ENCODE data around the gene SUSD2.
A peak's percentile ranks its signal among the peaks of the same experiment; 100 is the strongest.
"Not testable (repeated sequence)": the region's sequence is repeated elsewhere in the genome, so short reads cannot be mapped to it uniquely, and the experiment has no call there.

SUSD2 gene

DNA sequence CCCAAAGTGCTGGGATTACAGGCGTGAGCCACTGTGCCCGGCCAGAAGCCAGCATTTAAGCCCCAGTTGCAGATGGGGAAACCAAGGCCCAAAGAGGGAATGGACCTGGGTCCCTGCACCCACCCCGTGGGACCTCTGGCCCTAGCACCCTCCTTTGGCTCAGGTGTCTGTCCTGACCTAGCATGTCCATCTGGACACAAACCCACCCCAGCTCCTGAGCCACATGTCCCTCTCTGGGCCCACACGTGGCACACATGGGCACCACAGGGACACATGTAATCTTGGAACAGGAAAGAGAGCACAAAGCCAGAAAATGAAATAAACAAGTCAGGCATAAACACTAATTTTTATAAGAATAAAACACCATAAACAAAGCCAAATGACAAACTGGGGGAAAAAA, 54.0 kb downstream of the SUSD2 start:
- Histone ChIP-seq H3K4me3 (ENCODE audit: low read depth, low read length) (no peak overlapping the region), H3K27ac (no peak overlapping the region), H3K36me3 (replicated peaks) (peaks cover 30% of the 10 kb centered on the region), H3K27me3 (replicated peaks) (no peaks in the 10 kb centered on the region)
- in situ Hi-C loops (cut with HindIII; ENCODE audit: low pct_ligation_motif_present, low sequenced_read_pairs), result no loop called here
- no peak for DNase-seq
- TF ChIP-seq, protein P1, sequence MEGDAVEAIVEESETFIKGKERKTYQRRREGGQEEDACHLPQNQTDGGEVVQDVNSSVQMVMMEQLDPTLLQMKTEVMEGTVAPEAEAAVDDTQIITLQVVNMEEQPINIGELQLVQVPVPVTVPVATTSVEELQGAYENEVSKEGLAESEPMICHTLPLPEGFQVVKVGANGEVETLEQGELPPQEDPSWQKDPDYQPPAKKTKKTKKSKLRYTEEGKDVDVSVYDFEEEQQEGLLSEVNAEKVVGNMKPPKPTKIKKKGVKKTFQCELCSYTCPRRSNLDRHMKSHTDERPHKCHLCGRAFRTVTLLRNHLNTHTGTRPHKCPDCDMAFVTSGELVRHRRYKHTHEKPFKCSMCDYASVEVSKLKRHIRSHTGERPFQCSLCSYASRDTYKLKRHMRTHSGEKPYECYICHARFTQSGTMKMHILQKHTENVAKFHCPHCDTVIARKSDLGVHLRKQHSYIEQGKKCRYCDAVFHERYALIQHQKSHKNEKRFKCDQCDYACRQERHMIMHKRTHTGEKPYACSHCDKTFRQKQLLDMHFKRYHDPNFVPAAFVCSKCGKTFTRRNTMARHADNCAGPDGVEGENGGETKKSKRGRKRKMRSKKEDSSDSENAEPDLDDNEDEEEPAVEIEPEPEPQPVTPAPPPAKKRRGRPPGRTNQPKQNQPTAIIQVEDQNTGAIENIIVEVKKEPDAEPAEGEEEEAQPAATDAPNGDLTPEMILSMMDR (IDR thresholded peaks at IDR 0.05; ENCODE audit: low read depth, low read length, missing control alignments), result no peak

DNA sequence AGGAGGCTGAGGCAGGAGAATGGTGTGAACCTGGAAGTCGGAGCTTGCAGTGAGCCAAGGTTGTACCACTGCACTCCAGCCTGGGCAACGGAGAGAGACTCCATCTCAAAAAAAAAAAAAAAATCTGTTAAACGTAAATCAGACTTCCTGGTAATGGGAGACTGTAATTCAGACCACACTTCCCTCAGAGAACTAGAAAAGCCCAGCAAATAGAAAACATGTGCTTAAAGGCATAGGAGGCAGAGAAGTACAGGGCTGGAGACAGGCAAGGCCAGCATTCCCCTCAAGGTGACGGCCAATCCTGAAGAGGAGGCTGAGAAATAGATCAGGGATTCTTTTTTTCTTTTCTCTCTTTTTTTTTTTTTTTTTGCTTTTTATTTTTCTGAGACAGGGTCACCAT, 55.4 kb downstream of the SUSD2 start:
- TF ChIP-seq, protein P1 (IDR thresholded peaks at IDR 0.05; ENCODE audit: low read depth, low read length, missing control alignments), result no peak
- Histone ChIP-seq H3K27me3 (replicated peaks) (no peaks in the 10 kb centered on the region), H3K4me3 (ENCODE audit: low read depth, low read length) (no peak overlapping the region), H3K36me3 (replicated peaks) (peaks cover 23% of the 10 kb centered on the region), H3K27ac (no peak overlapping the region)
- DNase-seq, result no peak
- in situ Hi-C loops (cut with HindIII; ENCODE audit: low pct_ligation_motif_present, low sequenced_read_pairs), result no loop called here

DNA sequence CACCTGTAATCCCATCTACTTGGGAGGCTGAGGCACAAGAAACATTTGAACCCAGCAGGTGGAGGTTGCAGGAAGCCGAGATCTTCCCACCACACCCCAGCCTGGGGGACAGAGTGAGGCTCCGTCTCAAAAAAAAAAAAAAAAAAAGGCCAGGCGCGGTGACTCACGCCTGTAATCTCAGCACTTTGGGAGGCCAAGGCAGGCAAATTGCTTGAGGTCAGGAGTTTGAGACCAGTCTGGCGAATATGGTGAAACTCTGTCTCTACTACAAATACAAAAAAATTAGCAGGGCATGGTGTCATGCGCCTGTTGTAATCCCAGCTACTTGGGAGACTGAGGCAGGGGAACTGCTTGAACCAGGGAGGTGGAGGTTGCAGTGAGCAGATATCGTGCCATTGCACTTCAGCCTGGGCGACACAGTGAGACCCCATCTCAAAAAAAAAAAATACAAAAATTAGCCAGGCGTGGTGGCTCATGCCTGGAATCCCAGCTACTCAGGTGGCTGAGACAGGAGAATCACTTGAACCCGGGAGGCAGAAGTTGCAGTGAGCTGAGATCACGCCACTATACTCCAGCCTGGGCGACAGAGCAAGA, 56.9 kb downstream of the SUSD2 start:
- DNase-seq, result peak; percentile 53
- H3K4me3 ChIP-seq (ENCODE audit: low read depth, low read length); in situ Hi-C loops (cut with HindIII; ENCODE audit: low pct_ligation_motif_present, low sequenced_read_pairs); H3K27me3 ChIP-seq (replicated peaks): not testable (repeated sequence)
- Histone ChIP-seq H3K36me3 (replicated peaks) (peaks cover 18% of the 10 kb centered on the region), H3K27ac (peak overlapping the region; percentile 62)

Measured in brain microvascular endothelial cell (primary cell).